HepG2 (cell line): ENCODE measurements around the gene ATP5F1E. TPM values are rescaled to one million over a fixed set of nuclear protein-coding genes. Genes with fewer than 3 reads are reported as not detected.
A peak's percentile ranks its signal among the peaks of the same experiment; 100 is the strongest.

Experiments used
- AKAP8 ChIP-seq: sonication (generic); formaldehyde crosslinking; IDR thresholded peaks from 2 replicates; pipeline ENCODE4 v1.5.1; 2020; ENCODE audit warnings: mild to moderate bottlenecking, missing genetic modification reagents
- ATF3 ChIP-seq: sonication (generic); formaldehyde crosslinking; IDR thresholded peaks from 2 replicates; pipeline ENCODE4 v1.4.0; 2020; ENCODE audit warnings: missing genetic modification reagents
- CREB1 ChIP-seq, 2 experiments: fragments of 450-650 bp in 1 of 2; IDR thresholded peaks; 2 replicates each; pipeline ENCODE4 v1.6.1; 2016 to 2017; ENCODE audit warnings: control low read depth in 1 of 2, mild to moderate bottlenecking in 1 of 2, missing compliant biosample characterization in 1 of 2, missing genetic modification characterization in 1 of 2
- IRF9 ChIP-seq: sonication (generic); formaldehyde crosslinking; IDR thresholded peaks from 2 replicates; pipeline ENCODE4 v1.8.0; 2022; ENCODE audit warnings: missing genetic modification reagents, mild to moderate bottlenecking, borderline replicate concordance
- KDM2A ChIP-seq: sonication (generic); formaldehyde crosslinking; IDR thresholded peaks from 2 replicates; pipeline ENCODE4 v1.4.0; 2020; ENCODE audit warnings: low read depth, missing genetic modification reagents, borderline replicate concordance
- KLF11 ChIP-seq: IDR thresholded peaks from 2 replicates; pipeline ENCODE4 v1.6.1; 2016; ENCODE audit warnings: missing compliant biosample characterization
- NR2C2 ChIP-seq: sonication (generic); formaldehyde crosslinking; IDR thresholded peaks from 2 replicates; pipeline ENCODE4 v1.4.0; 2020; ENCODE audit warnings: missing genetic modification reagents, mild to moderate bottlenecking, moderate library complexity, borderline replicate concordance
- POGK ChIP-seq: sonication (generic); formaldehyde crosslinking; conservative IDR thresholded peaks from 2 replicates; pipeline ENCODE4 v1.8.0; 2022; ENCODE audit warnings: mild to moderate bottlenecking, moderate library complexity, missing genetic modification reagents
- POGZ ChIP-seq: sonication (generic); formaldehyde crosslinking; IDR thresholded peaks from 2 replicates; pipeline ENCODE4 v1.4.0; 2020; ENCODE audit warnings: mild to moderate bottlenecking, missing genetic modification reagents
- POLR2AphosphoS5 ChIP-seq: IDR thresholded peaks from 2 replicates; pipeline ENCODE4 v1.6.1; 2012; ENCODE audit warnings: low read depth, low read length
- PPARG ChIP-seq: conservative IDR thresholded peaks from 2 replicates; pipeline ENCODE4 v1.6.1; 2016; ENCODE audit warnings: missing biosample characterization, missing genetic modification reagents
- SALL2 ChIP-seq: sonication (generic); formaldehyde crosslinking; IDR thresholded peaks from 2 replicates; pipeline ENCODE4 v1.8.1; 2023; ENCODE audit warnings: mild to moderate bottlenecking, missing genetic modification reagents, inconsistent platforms
- ZNF383 ChIP-seq: sonication (generic); formaldehyde crosslinking; IDR thresholded peaks from 2 replicates; pipeline ENCODE4 v1.4.0; 2020; ENCODE audit warnings: missing genetic modification reagents, mild to moderate bottlenecking, borderline replicate concordance
- ZNF446 ChIP-seq: sonication (generic); formaldehyde crosslinking; IDR thresholded peaks from 2 replicates; pipeline ENCODE4 v1.5.0; 2020; ENCODE audit warnings: mild to moderate bottlenecking, missing genetic modification reagents
- ZNF501 ChIP-seq: sonication (generic); formaldehyde crosslinking; IDR thresholded peaks from 2 replicates; pipeline ENCODE4 v1.5.1; 2020; ENCODE audit warnings: mild to moderate bottlenecking, moderate library complexity, missing genetic modification reagents
- ZNF576 ChIP-seq: sonication (generic); formaldehyde crosslinking; IDR thresholded peaks from 2 replicates; pipeline ENCODE4 v1.4.0; 2020; ENCODE audit warnings: mild to moderate bottlenecking, missing genetic modification reagents
- ZNF589 ChIP-seq: sonication (generic); formaldehyde crosslinking; conservative IDR thresholded peaks from 2 replicates; pipeline ENCODE4 v1.8.0; 2022; ENCODE audit warnings: mild to moderate bottlenecking, moderate library complexity, missing genetic modification reagents
- ZNF605 ChIP-seq: sonication (generic); formaldehyde crosslinking; IDR thresholded peaks from 2 replicates; pipeline ENCODE4 v1.8.0; 2022; ENCODE audit warnings: mild to moderate bottlenecking, missing genetic modification reagents
- ZNF607 ChIP-seq: sonication (generic); formaldehyde crosslinking; IDR thresholded peaks from 2 replicates; pipeline ENCODE4 v1.5.1; 2020; ENCODE audit warnings: missing genetic modification reagents, mild to moderate bottlenecking, borderline replicate concordance
- polyA plus RNA-seq, 8 experiments: library from polyadenylated mRNA; depleted of rRNA in 3 of 8; stranded (reverse) in 7 of 8; unstranded in 1 of 8; fragments of >200 nt; fragmentation: Illumina TruSeq in 4 of 8; extraction: Trizol in 4 of 8; gene quantifications; 2 replicates each; pipeline versions ENCODE4 v1.2.1 to v1.2.3, GENCODE V29; 2011 to 2016; ENCODE audit warnings: low read depth in 4 of 8, missing spikeins in 1 of 8, mixed read lengths in 1 of 8; ENCODE audit not compliant: insufficient read depth in 1 of 8
- total RNA-seq, 5 experiments: library from RNA; depleted of rRNA; stranded (reverse); fragments of >200 nt; fragmentation: Illumina TruSeq; extraction: Trizol; gene quantifications; 2 replicates each; pipeline ENCODE4 v1.2.3, GENCODE V29; 2016; ENCODE audit warnings: low read depth in 1 of 5
- TF ChIP-seq, protein P1 (sequence below): sonication (generic); IDR thresholded peaks from 2 replicates; pipeline ENCODE4 v1.6.1; 2016; ENCODE audit warnings: low read depth, borderline replicate concordance
- TF ChIP-seq, protein P2 (sequence below): sonication (generic); formaldehyde crosslinking; IDR thresholded peaks from 2 replicates; pipeline ENCODE4 v1.5.0; 2020; ENCODE audit warnings: mild to moderate bottlenecking, missing genetic modification reagents

The ATP5F1E gene
- total and polyA plus RNA-seq, 2 of the 13 experiments (the other 11 are each of a cell fraction or from before 2014, with no cell fraction given) = 121 to 134 TPM

DNA sequence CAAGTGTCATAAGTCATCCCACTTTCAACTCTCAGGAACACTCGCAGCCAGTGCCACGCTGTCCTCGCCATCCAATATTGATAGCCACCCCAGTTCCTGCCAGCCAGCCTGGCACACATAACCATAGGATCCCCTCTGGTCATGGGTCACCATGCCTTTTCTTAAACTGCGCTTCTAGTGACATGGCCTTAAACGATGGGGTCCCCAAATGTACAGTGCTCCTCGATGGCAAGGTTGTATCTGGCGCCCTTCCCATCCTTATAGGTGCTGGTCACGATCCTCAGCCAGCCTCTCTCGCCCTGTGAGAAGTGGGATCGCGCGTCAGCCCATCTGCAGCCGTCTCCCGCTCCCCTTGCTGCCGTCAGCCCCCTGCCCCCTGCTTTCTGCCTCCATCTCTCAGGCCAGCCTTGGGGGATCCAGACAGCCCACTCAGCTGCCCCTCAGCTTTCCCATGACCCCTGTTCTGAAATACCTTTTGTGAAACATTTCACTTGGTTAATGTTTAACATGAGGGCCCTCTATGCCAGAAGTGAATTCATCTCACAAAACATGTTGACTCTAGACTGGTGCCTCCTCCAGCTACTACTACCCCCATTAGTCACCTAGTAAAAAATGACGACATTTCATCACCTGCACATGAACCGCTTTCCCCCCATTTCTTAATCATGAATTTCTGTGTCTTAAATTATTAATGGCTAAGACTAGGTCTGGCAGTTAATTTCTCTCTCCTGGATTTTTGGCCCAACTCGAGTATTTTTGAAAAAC is 36.5 kb downstream of the ATP5F1E start (continued):
- TF ChIP-seq CREB1 (IDR thresholded peaks at IDR 0.05) = peak; percentile 75
- no peak for TF ChIP-seq CREB1 (CRISPR knock-in tag; IDR thresholded peaks at IDR 0.05)
- TF ChIP-seq KDM2A (CRISPR knock-in tag) = no peak
- TF ChIP-seq ATF3 (CRISPR knock-in tag) = peak; percentile 56; the same call in 1 of the 2 replicates
- 0 out of 2 replicates have a peak, but pooled peaks have one; percentile 67 for TF ChIP-seq IRF9 (CRISPR knock-in tag)
- TF ChIP-seq POGZ = peak; percentile 37; the same call in 1 of the 2 replicates
- no peak for TF ChIP-seq POGK
- peak; percentile 41; the same call in 1 of the 2 replicates for TF ChIP-seq POLR2AphosphoS5
- TF ChIP-seq, protein P1, sequence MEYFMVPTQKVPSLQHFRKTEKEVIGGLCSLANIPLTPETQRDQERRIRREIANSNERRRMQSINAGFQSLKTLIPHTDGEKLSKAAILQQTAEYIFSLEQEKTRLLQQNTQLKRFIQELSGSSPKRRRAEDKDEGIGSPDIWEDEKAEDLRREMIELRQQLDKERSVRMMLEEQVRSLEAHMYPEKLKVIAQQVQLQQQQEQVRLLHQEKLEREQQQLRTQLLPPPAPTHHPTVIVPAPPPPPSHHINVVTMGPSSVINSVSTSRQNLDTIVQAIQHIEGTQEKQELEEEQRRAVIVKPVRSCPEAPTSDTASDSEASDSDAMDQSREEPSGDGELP = peak; percentile 63; the same call in 1 of the 2 replicates
- TF ChIP-seq ZNF589 = 0 out of 2 replicates have a peak, but pooled peaks have one; percentile 74
- peak; percentile 83; the same call in 1 of the 2 replicates for TF ChIP-seq ZNF607 (CRISPR knock-in tag)
- peak; percentile 95 for TF ChIP-seq PPARG (CRISPR knock-in tag)
- no peak for TF ChIP-seq ZNF383
- TF ChIP-seq ZNF576 (CRISPR knock-in tag) = no peak
- TF ChIP-seq, protein P2, sequence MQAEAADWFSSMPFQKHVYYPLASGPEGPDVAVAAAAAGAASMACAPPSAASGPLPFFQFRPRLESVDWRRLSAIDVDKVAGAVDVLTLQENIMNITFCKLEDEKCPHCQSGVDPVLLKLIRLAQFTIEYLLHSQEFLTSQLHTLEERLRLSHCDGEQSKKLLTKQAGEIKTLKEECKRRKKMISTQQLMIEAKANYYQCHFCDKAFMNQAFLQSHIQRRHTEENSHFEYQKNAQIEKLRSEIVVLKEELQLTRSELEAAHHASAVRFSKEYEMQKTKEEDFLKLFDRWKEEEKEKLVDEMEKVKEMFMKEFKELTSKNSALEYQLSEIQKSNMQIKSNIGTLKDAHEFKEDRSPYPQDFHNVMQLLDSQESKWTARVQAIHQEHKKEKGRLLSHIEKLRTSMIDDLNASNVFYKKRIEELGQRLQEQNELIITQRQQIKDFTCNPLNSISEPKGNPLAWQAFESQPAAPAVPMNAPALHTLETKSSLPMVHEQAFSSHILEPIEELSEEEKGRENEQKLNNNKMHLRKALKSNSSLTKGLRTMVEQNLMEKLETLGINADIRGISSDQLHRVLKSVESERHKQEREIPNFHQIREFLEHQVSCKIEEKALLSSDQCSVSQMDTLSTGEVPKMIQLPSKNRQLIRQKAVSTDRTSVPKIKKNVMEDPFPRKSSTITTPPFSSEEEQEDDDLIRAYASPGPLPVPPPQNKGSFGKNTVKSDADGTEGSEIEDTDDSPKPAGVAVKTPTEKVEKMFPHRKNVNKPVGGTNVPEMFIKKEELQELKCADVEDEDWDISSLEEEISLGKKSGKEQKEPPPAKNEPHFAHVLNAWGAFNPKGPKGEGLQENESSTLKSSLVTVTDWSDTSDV (CRISPR knock-in tag) = no peak
- no peak for TF ChIP-seq ZNF446 (CRISPR knock-in tag)
- no peak for TF ChIP-seq NR2C2 (CRISPR knock-in tag)
- peak; percentile 56; the same call in 1 of the 2 replicates for TF ChIP-seq ZNF605 (CRISPR knock-in tag)
- no peak for TF ChIP-seq SALL2 (CRISPR knock-in tag)
- peak; percentile 27; the same call in 1 of the 2 replicates for TF ChIP-seq AKAP8 (CRISPR knock-in tag)
- TF ChIP-seq KLF11 (CRISPR knock-in tag) = 0 out of 2 replicates have a peak, but pooled peaks have one; percentile 53
- 0 out of 2 replicates have a peak, but pooled peaks have one; percentile 39 for TF ChIP-seq ZNF501 (CRISPR knock-in tag)
